ENCODE measurements around the gene CSTF2T. TPM values are rescaled to one million over a fixed set of nuclear protein-coding genes. Genes with fewer than 3 reads are reported as not detected.

CSTF2T gene
- total RNA-seq, 2 donors from 2014 or later = 35.4 to 44.1 TPM

DNA sequence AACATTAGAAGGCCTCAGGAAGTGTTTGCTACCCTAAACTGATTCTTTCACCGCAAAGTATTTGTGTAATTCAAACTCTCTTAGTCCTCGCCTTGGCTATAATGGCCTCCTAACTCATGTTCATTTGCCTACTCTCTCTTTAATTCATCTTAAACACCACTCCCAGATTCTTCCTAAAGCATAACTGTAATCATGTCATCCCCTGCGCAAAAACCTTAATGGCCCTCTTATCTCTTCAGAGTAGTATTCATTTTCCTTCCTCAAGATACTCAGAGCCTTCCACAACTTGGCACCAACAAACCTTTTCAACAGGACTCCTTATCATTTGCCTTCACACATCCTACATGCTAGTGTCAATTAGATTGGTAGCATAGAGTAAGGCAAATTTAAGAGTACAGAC is 42.9 kb downstream of the CSTF2T start:
- Mint-ChIP-seq H3K36me3 (no peaks in the 10 kb centered on the region), H3K27me3 (peaks cover 2 to 12% of the 10 kb centered on the region in 2 donors), H3K9me3 (no peaks in the 10 kb centered on the region), H3K4me1 (ENCODE audit: low read depth in 2 of 2) (no peaks in the 10 kb centered on the region), H3K27ac (no peak overlapping the region), H3K4me3 (no peak overlapping the region)
- DNase-seq (ENCODE audit: low spot score) = no peak
- ATAC-seq = no peak

DNA sequence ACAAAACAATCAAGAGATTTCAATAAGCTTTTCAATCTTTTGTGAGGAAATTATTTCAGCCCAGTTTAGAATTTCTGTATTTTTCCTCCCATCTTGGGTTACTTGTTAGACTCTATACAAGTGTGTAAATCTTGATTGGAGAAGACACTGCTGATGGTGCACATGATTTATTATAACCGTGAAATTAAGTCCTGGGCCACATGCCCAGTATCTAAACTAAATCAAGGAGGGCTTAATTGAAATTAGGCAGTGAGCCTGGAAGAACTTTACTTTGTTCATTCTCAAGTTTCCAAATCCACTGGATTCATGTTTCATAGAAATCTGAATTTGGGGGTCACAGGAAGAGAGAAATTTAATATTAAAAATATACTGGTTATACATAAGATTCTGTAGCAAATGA is 44.5 kb downstream of the CSTF2T start:
- Mint-ChIP-seq H3K4me1 (ENCODE audit: low read depth in 2 of 2) (no peaks in the 10 kb centered on the region), H3K36me3 (no peaks in the 10 kb centered on the region), H3K9me3 (no peaks in the 10 kb centered on the region), H3K27me3 (peaks cover 2 to 12% of the 10 kb centered on the region in 2 donors), H3K27ac (no peak overlapping the region), H3K4me3 (no peak overlapping the region)
- no peak for DNase-seq (ENCODE audit: low spot score)
- no peak for ATAC-seq

DNA sequence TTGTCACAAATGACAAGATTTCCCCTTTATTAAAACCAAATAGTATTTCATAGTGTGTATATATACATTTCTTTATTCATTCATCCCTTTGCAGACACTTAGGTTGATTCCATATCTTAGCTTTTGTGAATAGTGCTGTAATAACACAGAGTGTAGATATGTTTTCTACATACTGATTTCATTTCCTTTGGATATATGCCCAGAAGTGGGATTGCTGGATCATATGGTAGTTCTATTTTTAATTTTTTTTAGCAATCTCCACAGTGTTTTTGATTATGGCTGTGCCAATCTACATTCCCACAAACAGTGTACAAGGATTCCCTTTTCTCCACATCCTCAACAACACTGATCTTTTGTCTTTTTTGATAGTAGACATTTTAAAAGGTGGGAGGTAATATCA is 46.4 kb downstream of the CSTF2T start:
- Mint-ChIP-seq H3K27ac (no peak overlapping the region), H3K36me3 (no peaks in the 10 kb centered on the region), H3K9me3 (no peaks in the 10 kb centered on the region), H3K4me1 (ENCODE audit: low read depth in 2 of 2) (no peaks in the 10 kb centered on the region), H3K27me3 (peaks cover 0 to 2% of the 10 kb centered on the region in 2 donors), H3K4me3 (no peak overlapping the region)
- DNase-seq (ENCODE audit: low spot score) (no peak), ATAC-seq (no peak)

GRCh38 chr10:51651063-51651462 is 48.3 kb downstream of the CSTF2T start:
- Mint-ChIP-seq H3K4me1 (ENCODE audit: low read depth in 2 of 2) (no peaks in the 10 kb centered on the region), H3K27me3 (peaks cover 0 to 2% of the 10 kb centered on the region in 2 donors), H3K36me3 (no peaks in the 10 kb centered on the region), H3K27ac (no peak overlapping the region), H3K9me3 (no peaks in the 10 kb centered on the region), H3K4me3 (no peak overlapping the region)
- ATAC-seq (no peak), DNase-seq (ENCODE audit: low spot score) (no peak)

- H3K9me3 Mint-ChIP-seq = peaks cover 2% of the 10 kb centered on the region
- ATAC-seq (no peak), DNase-seq (ENCODE audit: low spot score) (no peak)
- H3K4me1 Mint-ChIP-seq (ENCODE audit: low read depth in 2 of 2) = no peaks in the 10 kb centered on the region
- no peaks in the 10 kb centered on the region for H3K36me3 Mint-ChIP-seq
- peaks cover 2 to 4% of the 10 kb centered on the region in 2 donors for H3K27me3 Mint-ChIP-seq
- no peak overlapping the region for H3K27ac Mint-ChIP-seq
- no peak overlapping the region for H3K4me3 Mint-ChIP-seq
These were observed 50.3 kb downstream of the CSTF2T start for GRCh38 chr10:51649064-51649463.

Measured in natural killer cell treated with Interleukin-12 subunit alpha and Interleukin-12 subunit beta and Interleukin-15 and Interleukin-18, amount 100 ng/mL, for 72 hours (primary cell).